ENCODE measurements around the gene CDKN1B. TPM values are rescaled to one million over a fixed set of nuclear protein-coding genes. Genes with fewer than 3 reads are reported as not detected.

CDKN1B gene
- total RNA-seq, 1 donor from 2014 or later, result 57.7 TPM

DNA sequence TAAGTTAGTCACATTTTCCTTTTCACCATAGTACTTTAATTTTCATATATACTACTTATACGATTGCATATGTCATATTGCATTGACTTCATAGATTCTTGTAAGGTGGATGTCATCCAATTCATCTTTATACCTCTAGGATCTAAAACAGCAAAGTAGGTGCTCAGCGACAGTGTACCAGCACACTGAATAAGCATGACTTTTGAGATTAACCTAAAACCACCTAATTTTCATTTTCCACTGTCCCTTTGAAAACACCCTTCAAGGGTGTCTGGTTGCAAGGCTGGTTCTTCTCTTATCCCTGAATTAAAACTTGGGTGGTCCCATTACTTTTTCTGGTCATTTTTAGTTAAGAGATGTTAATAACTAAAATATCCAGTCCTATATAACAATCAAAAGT is 25.6 kb upstream of the CDKN1B start:
- no peaks in the 10 kb centered on the region for H3K27me3 ChIP-seq (ENCODE audit: low read depth)
- TF ChIP-seq, protein P1, sequence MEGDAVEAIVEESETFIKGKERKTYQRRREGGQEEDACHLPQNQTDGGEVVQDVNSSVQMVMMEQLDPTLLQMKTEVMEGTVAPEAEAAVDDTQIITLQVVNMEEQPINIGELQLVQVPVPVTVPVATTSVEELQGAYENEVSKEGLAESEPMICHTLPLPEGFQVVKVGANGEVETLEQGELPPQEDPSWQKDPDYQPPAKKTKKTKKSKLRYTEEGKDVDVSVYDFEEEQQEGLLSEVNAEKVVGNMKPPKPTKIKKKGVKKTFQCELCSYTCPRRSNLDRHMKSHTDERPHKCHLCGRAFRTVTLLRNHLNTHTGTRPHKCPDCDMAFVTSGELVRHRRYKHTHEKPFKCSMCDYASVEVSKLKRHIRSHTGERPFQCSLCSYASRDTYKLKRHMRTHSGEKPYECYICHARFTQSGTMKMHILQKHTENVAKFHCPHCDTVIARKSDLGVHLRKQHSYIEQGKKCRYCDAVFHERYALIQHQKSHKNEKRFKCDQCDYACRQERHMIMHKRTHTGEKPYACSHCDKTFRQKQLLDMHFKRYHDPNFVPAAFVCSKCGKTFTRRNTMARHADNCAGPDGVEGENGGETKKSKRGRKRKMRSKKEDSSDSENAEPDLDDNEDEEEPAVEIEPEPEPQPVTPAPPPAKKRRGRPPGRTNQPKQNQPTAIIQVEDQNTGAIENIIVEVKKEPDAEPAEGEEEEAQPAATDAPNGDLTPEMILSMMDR (IDR thresholded peaks at IDR 0.05), result no peak
- DNase-seq (no peak), ATAC-seq (no peak)
- H3K9me3 ChIP-seq, result no peaks in the 10 kb centered on the region
- no peaks in the 10 kb centered on the region for H3K36me3 ChIP-seq
- H3K4me3 ChIP-seq, result no peak overlapping the region
- H3K27ac ChIP-seq, result no peak overlapping the region
- no peaks in the 10 kb centered on the region for H3K4me1 ChIP-seq
- intact Hi-C loops (cut with DNase I), result no loop called here

DNA sequence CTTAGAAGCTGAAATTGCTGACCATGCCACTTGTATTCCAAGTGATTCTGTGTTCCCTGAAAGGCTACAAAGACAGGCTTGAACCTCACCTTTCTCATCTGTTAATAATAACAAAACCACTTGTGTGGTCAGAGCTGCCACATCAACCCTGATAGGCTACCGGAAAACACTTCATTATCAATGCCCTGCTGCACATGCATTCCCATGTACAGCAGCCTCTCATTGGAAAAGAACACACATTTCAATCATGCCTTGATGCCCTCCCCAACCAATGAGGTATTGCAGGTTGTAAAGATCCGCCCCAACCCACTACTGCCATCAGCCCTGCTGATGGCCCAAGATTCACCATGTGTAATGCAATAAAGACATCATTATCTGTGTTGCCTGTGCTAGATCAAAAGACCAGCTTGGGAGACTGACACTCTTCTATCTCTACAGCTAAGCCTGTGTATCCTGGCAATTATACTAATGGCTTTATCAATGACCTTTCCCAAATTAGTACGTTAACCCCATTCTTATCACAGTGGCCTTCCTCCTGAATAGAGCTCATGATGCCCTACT is 24.0 kb upstream of the CDKN1B start:
- H3K9me3 ChIP-seq, result no peaks in the 10 kb centered on the region
- H3K27ac ChIP-seq, result no peak overlapping the region
- H3K4me1 ChIP-seq, result no peaks in the 10 kb centered on the region
- no peak overlapping the region for H3K4me3 ChIP-seq
- no peak for ATAC-seq
- no peaks in the 10 kb centered on the region for H3K36me3 ChIP-seq
- TF ChIP-seq, protein P1 (IDR thresholded peaks at IDR 0.05), result no peak
- H3K27me3 ChIP-seq (ENCODE audit: low read depth), result no peaks in the 10 kb centered on the region
- no peak for DNase-seq
- intact Hi-C loops (cut with DNase I), result no loop called here

DNA sequence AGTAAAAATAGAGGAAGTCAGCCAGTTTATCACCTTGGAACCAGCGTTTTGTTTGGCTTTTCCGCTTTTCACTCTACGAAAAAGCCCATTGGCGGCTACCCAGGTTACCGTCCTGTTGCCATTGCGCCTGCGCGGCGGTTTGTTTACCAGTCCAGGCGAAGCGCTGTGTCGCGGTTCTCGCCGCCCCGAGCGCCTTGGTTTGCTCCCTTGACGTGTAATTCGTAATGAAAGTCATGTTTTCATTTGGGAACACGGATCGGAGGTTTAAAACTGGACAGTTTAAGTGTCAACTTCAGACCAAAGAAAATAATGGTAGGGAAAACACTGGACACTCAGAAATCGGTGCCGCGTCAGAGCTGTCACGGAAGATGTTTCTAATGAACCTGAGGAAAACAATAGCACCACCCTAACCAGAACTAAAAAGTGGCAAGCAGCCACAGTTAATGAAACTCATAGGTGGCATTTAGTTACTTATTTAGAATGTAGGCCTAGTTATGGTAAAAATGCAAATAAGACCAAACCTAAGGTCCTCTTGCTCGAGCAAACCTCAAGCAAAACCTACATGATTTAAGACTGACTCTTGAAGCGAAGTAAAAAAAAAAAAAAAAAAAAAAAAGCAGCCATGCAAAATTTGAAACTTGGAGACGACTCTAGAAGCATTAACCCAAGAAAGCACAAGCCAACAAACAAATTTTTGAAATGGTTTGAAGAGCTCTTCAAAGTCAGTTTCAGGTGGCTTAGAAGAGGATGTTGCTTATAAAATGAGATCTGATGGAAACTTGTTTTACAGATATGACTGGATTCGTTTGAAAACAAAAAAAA is 20.4 kb upstream of the CDKN1B start:
- ATAC-seq (peak; percentile 95 to 97), DNase-seq (peak; percentile 95)
- H3K4me1 ChIP-seq, result peaks cover 4% of the 10 kb centered on the region
- H3K36me3 ChIP-seq, result no peaks in the 10 kb centered on the region
- TF ChIP-seq, protein P1 (IDR thresholded peaks at IDR 0.05), result no peak
- H3K9me3 ChIP-seq, result no peaks in the 10 kb centered on the region
- H3K4me3 ChIP-seq, result peak overlapping the region; percentile 66
- intact Hi-C loops (cut with DNase I), result no loop called here
- H3K27ac ChIP-seq, result peak overlapping the region; percentile 98
- no peaks in the 10 kb centered on the region for H3K27me3 ChIP-seq (ENCODE audit: low read depth)

DNA sequence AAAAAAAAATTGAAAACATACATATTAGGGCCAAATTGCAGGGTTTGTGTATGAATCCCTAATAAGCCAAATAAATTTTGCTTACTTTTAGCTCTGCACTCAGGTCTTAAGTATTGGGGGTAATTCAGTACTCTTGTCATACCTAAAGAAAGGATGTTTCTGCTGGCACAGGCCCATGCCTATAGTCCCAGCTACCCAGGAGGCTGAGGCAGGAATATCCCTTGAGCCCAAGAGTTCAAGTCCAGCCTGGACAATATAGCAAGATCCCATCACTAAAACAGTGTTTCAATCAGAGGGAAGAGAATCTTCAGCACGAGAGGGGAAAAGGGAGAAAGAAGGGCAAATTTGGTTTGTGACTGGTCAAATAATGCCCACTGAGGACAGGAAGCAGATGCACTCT is 17.8 kb upstream of the CDKN1B start:
- ATAC-seq, result no peak

DNA sequence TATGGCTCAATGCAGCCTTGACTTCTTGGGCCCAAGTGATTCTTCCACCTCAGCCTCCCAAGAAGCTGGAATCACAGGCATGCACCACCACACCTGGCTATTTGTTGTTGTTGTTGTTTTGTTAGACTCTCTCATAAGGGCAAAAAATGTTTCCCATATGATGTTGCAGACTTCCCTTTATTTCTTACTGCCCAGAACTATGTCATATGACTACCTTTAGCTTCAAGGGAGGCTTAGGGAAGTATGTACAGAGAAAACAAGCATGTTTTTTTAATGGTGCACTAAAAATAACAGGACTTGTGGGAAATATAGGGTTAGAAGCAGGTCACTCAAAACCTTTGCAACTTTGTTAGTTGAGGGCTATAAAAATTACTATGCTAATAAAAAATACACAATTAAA is 16.9 kb upstream of the CDKN1B start:
- H3K27ac ChIP-seq, result no peak overlapping the region
- H3K27me3 ChIP-seq (ENCODE audit: low read depth), result no peaks in the 10 kb centered on the region
- H3K9me3 ChIP-seq, result no peaks in the 10 kb centered on the region
- TF ChIP-seq, protein P1 (IDR thresholded peaks at IDR 0.05), result no peak
- intact Hi-C loops (cut with DNase I), result no loop called here
- H3K4me1 ChIP-seq, result peaks cover 19% of the 10 kb centered on the region
- no peak for ATAC-seq
- no peak for DNase-seq
- H3K36me3 ChIP-seq, result no peaks in the 10 kb centered on the region
- H3K4me3 ChIP-seq, result no peak overlapping the region

More for the DNA sequence above, 17.8 kb upstream of the CDKN1B start:
- Histone ChIP-seq H3K9me3 (no peaks in the 10 kb centered on the region), H3K27me3 (ENCODE audit: low read depth) (no peaks in the 10 kb centered on the region), H3K36me3 (no peaks in the 10 kb centered on the region), H3K27ac (no peak overlapping the region), H3K4me3 (no peak overlapping the region), H3K4me1 (peaks cover 9% of the 10 kb centered on the region)
- TF ChIP-seq, protein P1 (IDR thresholded peaks at IDR 0.05), result no peak
- intact Hi-C loops (cut with DNase I), result no loop called here
- no peak for DNase-seq

Measured in lower lobe of right lung (tissue), 2 donors.